K562 (cell line): ENCODE data around the gene DSG3.

Experiments
- ARHGAP35 ChIP-seq: fragments of 450-650 bp; IDR thresholded peaks from 2 replicates; pipeline ENCODE4 v1.6.1; 2018; ENCODE audit not compliant: partially characterized antibody
- ARID2 ChIP-seq: fragments of 450-650 bp; IDR thresholded peaks from 2 replicates; pipeline ENCODE4 v1.6.1; 2017; ENCODE audit warnings: antibody characterized with exemption, mild to moderate bottlenecking
- CTCF ChIP-seq, 3 experiments: IDR thresholded peaks in 2 of 3; conservative IDR thresholded peaks in 1 of 3; 2 replicates each; pipeline ENCODE4 v1.5.1; 2011 to 2012; ENCODE audit warnings: low read length in 3 of 3, mild to moderate bottlenecking in 3 of 3, control low read depth in 2 of 3, improper control_type of control experiment in 1 of 3, inconsistent platforms in 1 of 3, low read depth in 1 of 3, mixed read lengths in 1 of 3, moderate library complexity in 1 of 3; ENCODE audit not compliant: insufficient read depth in 2 of 3
- ELK1 ChIP-seq: sonication (generic); formaldehyde crosslinking; IDR thresholded peaks from 2 replicates; pipeline ENCODE4 v1.8.1; 2022; ENCODE audit warnings: missing genetic modification reagents
- EZH2 ChIP-seq: IDR thresholded peaks from 2 replicates; pipeline ENCODE4 v1.6.1; 2012; ENCODE audit warnings: low read depth, mild to moderate bottlenecking, inconsistent platforms, low read length, borderline replicate concordance
- FIP1L1 ChIP-seq: fragments of 200-400 bp; formaldehyde crosslinking; IDR thresholded peaks from 2 replicates; pipeline ENCODE4 v1.6.1; 2018; ENCODE audit warnings: mild to moderate bottlenecking, low read depth, low read length; ENCODE audit not compliant: poor library complexity, severe bottlenecking
- POLR2A ChIP-seq: fragments of 450-650 bp; conservative IDR thresholded peaks from 2 replicates; pipeline ENCODE4 v1.6.1; 2016
- REST ChIP-seq, 2 experiments: fragments of 450-650 bp; formaldehyde crosslinking in 1 of 2; IDR thresholded peaks; 2 replicates each; pipeline versions ENCODE4 v1.4.0 to v1.6.1; 2014 to 2020; ENCODE audit warnings: mild to moderate bottlenecking in 2 of 2, borderline replicate concordance in 1 of 2, low read depth in 1 of 2
- ZBTB2 ChIP-seq: fragments of 450-650 bp; IDR thresholded peaks from 2 replicates; pipeline ENCODE4 v1.6.1; 2016; ENCODE audit warnings: antibody characterized with exemption
- ZC3H4 ChIP-seq: sonication (generic); formaldehyde crosslinking; IDR thresholded peaks from 2 replicates; pipeline ENCODE4 v1.9.0; 2021; ENCODE audit warnings: missing genetic modification reagents, borderline replicate concordance

- TF ChIP-seq ARHGAP35 (no peak), ARID2 (no peak), CTCF (IDR thresholded peaks at IDR 0.05 in 2 of 3, conservative IDR thresholded peaks at IDR 0.05 in 1 of 3; ENCODE audit: insufficient read depth in 2 of 3, low read depth in 1 of 3, low read length in 3 of 3) (no peak), POLR2A (no peak), ZBTB2 (no peak), EZH2 (no peak), ZC3H4 (CRISPR knock-in tag) (no peak), ELK1 (CRISPR knock-in tag) (no peak), FIP1L1 (no peak), REST (IDR thresholded peaks at IDR 0.05; ENCODE audit: borderline replicate concordance) (no peak), REST (CRISPR knock-in tag; IDR thresholded peaks at IDR 0.05; ENCODE audit: low read depth) (no peak)
Measured at GRCh38 chr18:31526374-31526773, 78.8 kb downstream of the DSG3 start.
